Activated naive CD8-positive, alpha-beta T cell treated with anti-CD3 and anti-CD28 coated beads for 36 hours (primary cell): ENCODE data around the gene SH2D4B. TPM values are rescaled to one million over a fixed set of nuclear protein-coding genes. Genes with fewer than 3 reads are reported as not detected.
A peak's percentile ranks its signal among the peaks of the same experiment; 100 is the strongest.
"Not testable (repeated sequence)": the region's sequence is repeated elsewhere in the genome, so short reads cannot be mapped to it uniquely, and the experiment has no call there.

Experiments used
- DNase-seq: peaks from one replicate; pipeline ENCODE4 v3.0.0; 2021
- H3K27ac Mint-ChIP-seq: one replicate; pipeline ENCODE4 v1.8.0; 2022; ENCODE audit warnings: mild to moderate bottlenecking, moderate library complexity, mixed read lengths
- H3K27me3 Mint-ChIP-seq: one replicate; pipeline ENCODE4 v1.8.0; 2022; ENCODE audit warnings: mild to moderate bottlenecking, mixed read lengths
- H3K36me3 Mint-ChIP-seq: one replicate; pipeline ENCODE4 v1.8.0; 2021; ENCODE audit warnings: mild to moderate bottlenecking, mixed read lengths
- H3K4me1 Mint-ChIP-seq: one replicate; pipeline ENCODE4 v1.8.0; 2021; ENCODE audit warnings: mixed read lengths
- H3K4me3 Mint-ChIP-seq: one replicate; pipeline ENCODE4 v1.8.0; 2022; ENCODE audit warnings: mild to moderate bottlenecking, moderate library complexity, mixed read lengths
- H3K9me3 Mint-ChIP-seq: one replicate; pipeline ENCODE4 v1.8.0; 2022; ENCODE audit warnings: mixed read lengths
- total RNA-seq, 2 experiments: library from RNA; stranded (reverse); gene quantifications; one replicate each; pipeline ENCODE4 v1.2.3, GENCODE V29; 2021

SH2D4B gene
- total RNA-seq, 2 experiments from 2014 or later: 0.08 to 0.18 TPM

GRCh38 chr10:80528901-80529300 is 8.8 kb upstream of the SH2D4B start:
- Mint-ChIP-seq H3K36me3 (peaks cover 50% of the 10 kb centered on the region), H3K4me3 (no peak overlapping the region), H3K27ac (peak overlapping the region; percentile 85), H3K27me3 (no peaks in the 10 kb centered on the region), H3K4me1 (peaks cover 85% of the 10 kb centered on the region), H3K9me3 (no peaks in the 10 kb centered on the region)
- no peak for DNase-seq

DNA sequence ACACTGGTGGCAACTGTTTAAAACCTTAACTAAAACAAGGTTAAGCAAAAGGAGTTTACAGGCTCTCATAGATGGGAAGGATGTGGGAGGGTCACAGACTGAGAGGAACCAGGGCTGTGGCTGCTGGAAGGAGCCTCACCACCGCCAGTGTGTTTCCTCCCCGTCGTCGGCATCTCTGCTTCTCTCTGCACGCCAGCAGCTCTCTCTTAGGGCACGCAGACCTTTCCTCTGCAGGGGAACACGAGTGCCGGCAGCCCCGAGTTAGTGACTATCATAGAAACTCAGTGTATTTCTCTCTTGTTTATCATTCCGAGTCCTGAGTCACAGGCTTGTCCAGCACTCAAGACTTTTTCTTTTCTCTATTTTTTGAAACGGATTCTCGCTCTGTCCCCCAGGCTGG is 8.1 kb upstream of the SH2D4B start:
- Mint-ChIP-seq H3K27me3 (no peaks in the 10 kb centered on the region), H3K27ac (peak overlapping the region; percentile 85), H3K4me3 (peak overlapping the region; percentile 58), H3K36me3 (peaks cover 50% of the 10 kb centered on the region), H3K4me1 (peaks cover 78% of the 10 kb centered on the region), H3K9me3 (no peaks in the 10 kb centered on the region)
- DNase-seq: peak; percentile 36

DNA sequence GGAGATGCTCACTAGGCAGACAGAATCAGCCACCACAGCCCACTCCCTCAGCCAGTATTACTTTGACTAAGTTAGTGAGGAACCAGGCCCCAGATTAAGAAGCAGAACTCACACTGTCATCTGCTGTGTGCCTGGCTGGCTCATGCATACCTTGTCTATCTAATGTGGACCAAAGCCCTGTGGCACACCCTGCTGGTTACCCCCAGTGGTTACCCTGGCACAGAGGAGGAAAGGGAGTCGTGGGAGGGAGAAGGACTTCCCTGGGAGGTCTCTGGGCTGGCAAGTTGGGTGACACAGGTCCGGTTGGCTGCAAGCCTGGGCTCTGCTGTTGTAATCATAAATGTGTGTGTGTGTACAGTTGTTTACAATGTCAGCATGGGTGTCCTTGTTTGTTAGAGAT is 7.5 kb upstream of the SH2D4B start:
- peaks cover 50% of the 10 kb centered on the region for H3K36me3 Mint-ChIP-seq
- peak; percentile 49 for DNase-seq
- H3K27me3 Mint-ChIP-seq: no peaks in the 10 kb centered on the region
- peaks cover 73% of the 10 kb centered on the region for H3K4me1 Mint-ChIP-seq
- H3K9me3 Mint-ChIP-seq: no peaks in the 10 kb centered on the region
- peak overlapping the region; percentile 85 for H3K27ac Mint-ChIP-seq
- H3K4me3 Mint-ChIP-seq: peak overlapping the region; percentile 58

GRCh38 chr10:80530816-80531215 is 6.9 kb upstream of the SH2D4B start:
- DNase-seq: no peak
- Mint-ChIP-seq H3K4me3 (peak overlapping the region; percentile 16), H3K36me3 (peaks cover 52% of the 10 kb centered on the region), H3K4me1 (peaks cover 70% of the 10 kb centered on the region), H3K9me3 (no peaks in the 10 kb centered on the region), H3K27ac (peak overlapping the region; percentile 46), H3K27me3 (no peaks in the 10 kb centered on the region)

GRCh38 chr10:80532571-80532970 is 5.1 kb upstream of the SH2D4B start:
- peak overlapping the region; percentile 63 for H3K27ac Mint-ChIP-seq
- H3K4me3 Mint-ChIP-seq: peak overlapping the region; percentile 54
- no peaks in the 10 kb centered on the region for H3K9me3 Mint-ChIP-seq
- H3K4me1 Mint-ChIP-seq: peaks cover 58% of the 10 kb centered on the region
- H3K27me3 Mint-ChIP-seq: no peaks in the 10 kb centered on the region
- H3K36me3 Mint-ChIP-seq: peaks cover 48% of the 10 kb centered on the region
- DNase-seq: no peak

DNA sequence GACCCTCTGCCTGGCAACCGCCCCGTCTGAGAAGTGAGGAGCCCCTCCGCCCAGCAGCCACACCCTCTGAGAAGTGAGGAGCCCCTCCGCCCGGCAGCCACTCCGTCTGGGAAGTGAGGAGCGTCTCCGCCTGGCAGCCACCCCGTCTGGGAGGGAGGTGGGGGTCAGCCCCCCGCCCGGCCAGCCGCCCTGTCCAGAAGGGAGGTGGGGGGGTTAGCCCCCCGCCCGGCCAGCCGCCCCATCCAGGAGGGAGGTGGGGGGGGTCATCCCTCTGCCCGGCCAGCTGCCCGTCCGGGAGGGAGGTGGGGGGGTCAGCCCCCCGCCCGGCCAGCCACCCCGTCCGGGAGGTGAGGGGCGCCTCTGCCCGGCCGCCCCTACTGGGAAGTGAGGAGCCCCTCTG is 3.6 kb upstream of the SH2D4B start:
- not testable (repeated sequence) for H3K4me3 Mint-ChIP-seq, H3K27ac Mint-ChIP-seq, H3K27me3 Mint-ChIP-seq, H3K9me3 Mint-ChIP-seq, DNase-seq
- Mint-ChIP-seq H3K4me1 (peaks cover 46% of the 10 kb centered on the region), H3K36me3 (peaks cover 37% of the 10 kb centered on the region)

GRCh38 chr10:80534646-80535045 is 3.1 kb upstream of the SH2D4B start:
- H3K27me3 Mint-ChIP-seq, H3K4me3 Mint-ChIP-seq, H3K9me3 Mint-ChIP-seq, DNase-seq, H3K27ac Mint-ChIP-seq: not testable (repeated sequence)
- Mint-ChIP-seq H3K36me3 (peaks cover 31% of the 10 kb centered on the region), H3K4me1 (peaks cover 40% of the 10 kb centered on the region)

DNA sequence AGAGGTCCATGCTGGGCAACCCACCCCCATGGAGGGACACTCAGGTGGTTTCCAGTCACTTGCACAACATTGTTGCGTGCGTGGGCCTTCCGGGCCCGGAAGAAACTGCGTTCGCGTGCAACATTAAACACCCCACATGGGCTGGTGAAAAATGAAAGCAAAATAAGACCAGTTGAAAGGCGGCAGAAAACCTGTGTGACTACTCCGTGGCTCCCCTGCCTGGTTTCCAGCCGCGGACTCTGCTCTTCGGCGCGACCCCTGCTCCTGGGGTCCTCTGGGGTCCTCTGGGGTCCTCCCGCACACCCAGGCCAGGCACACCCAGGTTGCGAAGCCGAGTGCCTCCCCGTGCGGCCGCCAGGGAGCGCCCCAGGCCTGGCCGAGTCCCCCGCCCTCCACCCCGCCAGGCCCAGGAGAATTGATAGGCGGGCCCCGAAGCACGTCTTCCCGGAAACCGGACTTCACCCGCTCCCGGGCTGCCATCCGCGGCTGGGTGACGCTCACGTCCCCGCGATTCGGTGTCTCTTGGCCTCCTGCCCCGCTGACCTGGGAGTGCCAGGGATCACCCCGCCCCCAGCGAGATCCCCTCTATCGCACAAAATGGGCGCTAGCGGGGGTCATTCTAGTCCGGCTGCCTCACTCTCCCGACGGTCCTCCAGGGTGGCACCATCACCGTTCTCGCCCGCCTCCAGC is 1.9 kb upstream of the SH2D4B start:
- peak; percentile 80 for DNase-seq
- Mint-ChIP-seq H3K27me3 (no peaks in the 10 kb centered on the region), H3K4me1 (peaks cover 33% of the 10 kb centered on the region), H3K27ac (peak overlapping the region; percentile 99), H3K9me3 (no peaks in the 10 kb centered on the region), H3K36me3 (peaks cover 24% of the 10 kb centered on the region), H3K4me3 (peak overlapping the region; percentile 92)

DNA sequence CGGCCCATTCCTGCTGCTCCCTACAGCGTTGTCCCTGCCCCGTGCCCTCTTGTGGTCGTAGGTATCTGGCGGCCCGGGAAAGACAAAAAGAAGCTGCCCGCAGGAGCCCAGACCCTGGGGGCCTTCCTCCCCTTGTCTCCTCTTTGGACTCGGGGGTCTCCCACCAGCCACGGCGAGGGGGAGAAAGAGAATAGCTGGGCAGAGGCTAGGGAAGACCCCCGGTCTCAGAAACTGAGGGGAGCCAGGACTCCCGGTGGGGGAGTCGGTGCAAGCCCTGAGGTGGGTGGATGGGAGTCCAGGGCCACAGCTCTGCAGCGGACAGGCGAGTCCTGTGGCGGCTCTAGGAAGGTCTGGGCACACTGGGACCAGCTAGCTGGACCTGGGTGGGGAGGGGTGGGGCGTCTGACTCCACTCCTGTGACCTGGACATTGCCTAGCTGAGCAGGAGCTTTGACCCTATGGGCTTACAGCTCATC is 1.3 kb upstream of the SH2D4B start:
- H3K36me3 Mint-ChIP-seq: peaks cover 20% of the 10 kb centered on the region
- H3K9me3 Mint-ChIP-seq: no peaks in the 10 kb centered on the region
- H3K4me1 Mint-ChIP-seq: peaks cover 33% of the 10 kb centered on the region
- no peak for DNase-seq
- H3K27me3 Mint-ChIP-seq: no peaks in the 10 kb centered on the region
- H3K4me3 Mint-ChIP-seq: peak overlapping the region; percentile 92
- H3K27ac Mint-ChIP-seq: peak overlapping the region; percentile 99

GRCh38 chr10:80537086-80537735 is 491 bp upstream of the SH2D4B start:
- peaks cover 27% of the 10 kb centered on the region for H3K4me1 Mint-ChIP-seq
- H3K27me3 Mint-ChIP-seq: no peaks in the 10 kb centered on the region
- peak overlapping the region; percentile 92 for H3K4me3 Mint-ChIP-seq
- H3K9me3 Mint-ChIP-seq: no peaks in the 10 kb centered on the region
- peaks cover 15% of the 10 kb centered on the region for H3K36me3 Mint-ChIP-seq
- H3K27ac Mint-ChIP-seq: peak overlapping the region; percentile 99
- DNase-seq: no peak

GRCh38 chr10:80538481-80539185 is 931 bp downstream of the SH2D4B start:
- Mint-ChIP-seq H3K9me3 (no peaks in the 10 kb centered on the region), H3K27ac (no peak overlapping the region)

GRCh38 chr10:80539421-80540031 is 1.8 kb downstream of the SH2D4B start:
- Mint-ChIP-seq H3K36me3 (peaks cover 6% of the 10 kb centered on the region), H3K9me3 (no peaks in the 10 kb centered on the region), H3K4me1 (peaks cover 19% of the 10 kb centered on the region), H3K4me3 (no peak overlapping the region), H3K27me3 (no peaks in the 10 kb centered on the region), H3K27ac (no peak overlapping the region)
- no peak for DNase-seq

More at GRCh38 chr10:80538481-80539185, 931 bp downstream of the SH2D4B start:
- H3K4me3 Mint-ChIP-seq: no peak overlapping the region
- H3K27me3 Mint-ChIP-seq: no peaks in the 10 kb centered on the region
- H3K4me1 Mint-ChIP-seq: peaks cover 19% of the 10 kb centered on the region
- peaks cover 6% of the 10 kb centered on the region for H3K36me3 Mint-ChIP-seq
- no peak for DNase-seq

DNA sequence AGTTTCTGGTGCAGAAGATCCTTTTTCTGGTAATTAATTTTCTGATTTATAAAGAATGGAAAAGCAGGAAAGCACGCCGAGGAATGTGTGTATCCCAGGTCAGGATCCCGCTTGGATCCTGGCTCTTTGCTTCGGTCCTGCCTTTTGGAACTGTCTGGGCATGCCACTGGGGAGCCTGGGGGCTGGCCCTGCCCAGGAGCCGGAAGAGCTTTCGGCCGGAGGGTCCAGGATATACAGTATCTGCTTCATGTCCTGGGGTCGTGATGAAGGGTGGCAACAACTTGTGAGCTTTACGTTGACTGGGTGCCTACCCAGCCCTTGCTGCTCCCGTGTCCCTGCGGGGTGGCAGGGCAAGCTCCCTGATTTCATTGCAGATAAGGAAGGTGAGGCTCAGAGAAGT is 2.4 kb downstream of the SH2D4B start:
- peaks cover 6% of the 10 kb centered on the region for H3K36me3 Mint-ChIP-seq
- no peaks in the 10 kb centered on the region for H3K27me3 Mint-ChIP-seq
- H3K27ac Mint-ChIP-seq: no peak overlapping the region

GRCh38 chr10:80540618-80540980 is 2.9 kb downstream of the SH2D4B start:
- DNase-seq: no peak
- H3K36me3 Mint-ChIP-seq: peaks cover 3% of the 10 kb centered on the region
- H3K27me3 Mint-ChIP-seq: no peaks in the 10 kb centered on the region
- no peaks in the 10 kb centered on the region for H3K9me3 Mint-ChIP-seq
- peaks cover 17% of the 10 kb centered on the region for H3K4me1 Mint-ChIP-seq
- H3K27ac Mint-ChIP-seq: no peak overlapping the region
- H3K4me3 Mint-ChIP-seq: no peak overlapping the region

More for the DNA sequence above, 2.4 kb downstream of the SH2D4B start:
- DNase-seq: no peak
- H3K4me1 Mint-ChIP-seq: peaks cover 19% of the 10 kb centered on the region
- no peaks in the 10 kb centered on the region for H3K9me3 Mint-ChIP-seq
- no peak overlapping the region for H3K4me3 Mint-ChIP-seq
